Cardiac fibroblast (primary cell): ENCODE results near the gene FAM110D.

Experiments used
- DNase-seq, 2 donors: peaks; one replicate each; pipeline versions ENCODE4 v3.0.0 to v3.0.0-alpha.2; 2010; ENCODE audit warnings: low read depth in 2 of 2
- H3K4me3 ChIP-seq, 2 donors: replicated peaks in 1 of 2; 1 replicate in 1 of 2; 2 replicates in 1 of 2; pipeline ENCODE4 v1.5.1; 2011; ENCODE audit warnings: low read depth in 2 of 2, low read length in 2 of 2, mild to moderate bottlenecking in 2 of 2, moderate library complexity in 1 of 2
- CTCF ChIP-seq: IDR thresholded peaks from one replicate; pipeline ENCODE4 v1.5.1; 2011; ENCODE audit warnings: low read depth, mild to moderate bottlenecking, low read length, inconsistent platforms

FAM110D gene

GRCh38 chr1:26181586-26182382 is 22.9 kb downstream of the FAM110D start:
- no peak overlapping the region for H3K4me3 ChIP-seq
- TF ChIP-seq CTCF: no peak
- DNase-seq: no peak

DNA sequence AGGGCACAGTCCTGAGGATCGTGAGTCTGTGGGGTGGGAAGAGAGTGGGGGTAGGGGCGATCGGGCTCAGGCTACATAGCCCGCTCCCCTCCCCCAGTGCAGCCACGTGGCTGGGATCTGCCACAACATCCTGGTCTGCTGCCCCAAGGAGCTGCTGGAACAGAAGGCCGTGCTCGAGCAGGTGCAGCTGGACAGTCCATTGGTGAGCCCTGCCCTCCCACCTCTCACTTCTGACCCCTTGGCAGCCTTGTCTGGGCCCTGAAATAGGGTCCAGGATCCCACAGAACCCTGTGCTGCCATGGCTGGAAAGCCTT is 23.5 kb downstream of the FAM110D start:
- no peak for DNase-seq
- no peak for TF ChIP-seq CTCF
- no peak overlapping the region for H3K4me3 ChIP-seq

DNA sequence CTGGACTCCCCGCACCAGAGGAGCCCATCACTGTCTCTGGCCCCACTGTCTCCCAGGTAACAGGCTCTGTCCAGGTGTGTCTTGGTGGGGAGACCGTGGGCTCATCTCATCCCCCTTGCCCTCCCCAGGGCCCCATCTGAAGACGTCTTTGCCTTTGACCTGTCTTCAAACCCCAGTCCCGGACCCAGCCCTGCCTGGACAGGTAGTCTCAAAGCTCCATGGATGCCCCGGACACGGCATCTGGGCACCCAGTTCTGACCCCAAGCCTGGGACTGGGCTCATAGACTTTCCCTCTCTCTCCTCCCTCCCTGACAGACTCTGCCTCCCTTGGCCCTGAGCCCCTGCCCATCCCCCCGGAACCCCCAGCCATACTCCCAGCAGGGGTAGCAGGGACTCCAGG is 25.2 kb downstream of the FAM110D start:
- TF ChIP-seq CTCF: no peak
- no peak overlapping the region for H3K4me3 ChIP-seq
- DNase-seq: no peak

- no peak for TF ChIP-seq CTCF
- no peak for DNase-seq
Observed at GRCh38 chr1:26184883-26185282, 26.0 kb downstream of the FAM110D start.

DNA sequence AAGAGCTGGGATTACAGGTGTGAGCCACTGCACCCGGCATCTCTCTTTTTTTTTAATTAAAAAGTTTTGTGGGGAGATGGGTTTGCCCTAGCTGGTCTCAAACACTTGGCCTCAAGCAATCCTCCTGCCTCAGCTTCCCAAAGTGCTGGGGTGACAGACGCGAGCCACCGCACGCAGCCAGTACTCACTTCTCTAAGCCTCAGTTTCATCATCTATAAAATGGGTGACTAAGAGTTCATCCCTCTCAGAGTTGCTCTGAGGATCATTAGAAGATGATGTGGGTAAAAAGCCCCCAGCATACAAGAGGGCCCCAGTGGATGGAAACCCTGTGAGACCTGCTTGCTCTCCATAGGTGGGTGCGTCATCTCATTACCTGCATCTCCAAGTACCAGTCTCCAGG is 29.0 kb downstream of the FAM110D start:
- TF ChIP-seq CTCF: no peak
- DNase-seq: no peak
- H3K4me3 ChIP-seq: no peak overlapping the region

More at GRCh38 chr1:26184883-26185282, 26.0 kb downstream of the FAM110D start:
- H3K4me3 ChIP-seq: no peak overlapping the region

DNA sequence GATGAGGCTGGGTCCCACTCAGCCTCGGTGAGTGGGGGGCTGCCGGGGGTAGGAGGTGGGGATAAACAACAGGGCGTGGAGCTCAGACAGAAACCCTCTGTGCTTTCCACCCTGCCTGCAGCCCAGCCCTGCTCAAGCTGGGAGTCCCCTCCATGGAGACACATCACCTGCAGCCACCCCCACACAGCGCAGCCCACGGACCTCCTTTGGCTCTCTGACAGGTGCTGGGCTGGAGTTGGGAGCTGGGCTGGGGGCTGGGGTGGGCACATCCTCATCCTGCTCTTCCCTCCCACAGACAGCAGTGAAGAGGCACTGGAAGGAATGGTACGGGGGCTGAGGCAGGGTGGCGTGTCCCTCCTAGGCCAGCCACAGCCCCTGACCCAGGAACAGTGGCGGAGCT is 29.6 kb downstream of the FAM110D start:
- TF ChIP-seq CTCF: no peak
- no peak overlapping the region for H3K4me3 ChIP-seq
- DNase-seq: no peak

GRCh38 chr1:26189331-26189730 is 30.5 kb downstream of the FAM110D start:
- no peak for DNase-seq
- no peak overlapping the region for H3K4me3 ChIP-seq
- TF ChIP-seq CTCF: no peak
